ENCODE measurements around the gene RNPC3.

DNA sequence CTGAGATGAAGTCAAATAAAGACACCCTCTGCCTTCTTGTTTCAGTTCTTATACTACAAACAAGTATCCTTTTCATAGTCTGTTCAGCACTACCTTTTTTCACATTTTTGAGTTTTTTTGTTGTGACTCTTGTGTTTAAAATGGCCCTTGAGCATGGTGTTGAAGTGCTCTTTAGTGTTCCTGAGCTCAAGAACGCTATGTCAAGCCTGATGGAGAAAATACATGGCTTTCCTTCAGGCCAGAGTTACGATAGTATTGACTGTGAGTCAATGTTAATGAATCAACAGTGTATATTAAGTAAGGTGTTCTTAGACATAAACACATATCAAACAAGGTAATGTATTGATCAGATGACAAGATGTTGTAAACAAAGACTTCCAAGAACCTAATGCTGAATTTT is 12.7 kb downstream of the RNPC3 start:
- TF ChIP-seq, protein P1, sequence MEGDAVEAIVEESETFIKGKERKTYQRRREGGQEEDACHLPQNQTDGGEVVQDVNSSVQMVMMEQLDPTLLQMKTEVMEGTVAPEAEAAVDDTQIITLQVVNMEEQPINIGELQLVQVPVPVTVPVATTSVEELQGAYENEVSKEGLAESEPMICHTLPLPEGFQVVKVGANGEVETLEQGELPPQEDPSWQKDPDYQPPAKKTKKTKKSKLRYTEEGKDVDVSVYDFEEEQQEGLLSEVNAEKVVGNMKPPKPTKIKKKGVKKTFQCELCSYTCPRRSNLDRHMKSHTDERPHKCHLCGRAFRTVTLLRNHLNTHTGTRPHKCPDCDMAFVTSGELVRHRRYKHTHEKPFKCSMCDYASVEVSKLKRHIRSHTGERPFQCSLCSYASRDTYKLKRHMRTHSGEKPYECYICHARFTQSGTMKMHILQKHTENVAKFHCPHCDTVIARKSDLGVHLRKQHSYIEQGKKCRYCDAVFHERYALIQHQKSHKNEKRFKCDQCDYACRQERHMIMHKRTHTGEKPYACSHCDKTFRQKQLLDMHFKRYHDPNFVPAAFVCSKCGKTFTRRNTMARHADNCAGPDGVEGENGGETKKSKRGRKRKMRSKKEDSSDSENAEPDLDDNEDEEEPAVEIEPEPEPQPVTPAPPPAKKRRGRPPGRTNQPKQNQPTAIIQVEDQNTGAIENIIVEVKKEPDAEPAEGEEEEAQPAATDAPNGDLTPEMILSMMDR (IDR thresholded peaks at IDR 0.05), result no peak
- TF ChIP-seq POLR2A (IDR thresholded peaks at IDR 0.05), result no peak
